ENCODE measurements around the gene NAP1L4.
A peak's percentile ranks its signal among the peaks of the same experiment; 100 is the strongest.

NAP1L4 gene

DNA sequence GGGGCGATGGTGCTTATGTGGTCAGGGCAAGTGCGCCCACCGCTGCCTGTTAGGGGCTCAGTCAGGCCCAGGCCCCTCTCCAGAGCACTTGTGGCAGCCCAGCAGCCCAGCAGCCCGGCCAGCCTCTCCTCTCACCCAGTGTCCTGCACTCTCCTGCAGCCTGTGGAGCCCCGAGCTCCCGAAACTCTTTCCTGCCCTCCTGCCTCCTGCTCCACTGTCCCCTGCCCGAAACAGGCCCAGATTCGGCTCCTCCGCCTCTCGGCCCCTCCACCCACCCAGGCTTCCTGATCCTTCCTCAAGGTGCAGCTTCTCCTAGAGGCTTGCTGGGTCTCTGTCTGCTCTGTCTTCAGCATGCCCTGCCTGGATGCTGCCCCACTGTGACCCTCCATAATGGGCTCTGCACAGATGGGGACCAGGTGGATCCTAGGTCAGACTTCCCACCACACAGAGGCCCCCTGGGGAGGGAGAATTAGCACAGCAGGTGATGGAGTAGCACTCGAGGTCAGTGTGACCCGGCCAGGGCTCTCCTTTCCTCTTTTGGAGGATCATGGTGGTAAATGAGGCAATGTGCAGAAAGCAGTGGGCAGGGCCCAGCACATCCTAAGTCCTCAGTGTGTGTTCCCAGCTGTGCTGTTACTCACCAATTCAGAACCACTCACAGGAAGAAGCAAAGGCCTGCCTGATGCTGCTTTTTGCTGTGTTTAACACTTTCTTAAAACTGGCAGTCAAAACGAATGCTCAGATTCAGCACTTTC is 18.6 kb upstream of the NAP1L4 start:
- no peak for DNase-seq (ENCODE audit: low read depth in 2 of 2)

DNA sequence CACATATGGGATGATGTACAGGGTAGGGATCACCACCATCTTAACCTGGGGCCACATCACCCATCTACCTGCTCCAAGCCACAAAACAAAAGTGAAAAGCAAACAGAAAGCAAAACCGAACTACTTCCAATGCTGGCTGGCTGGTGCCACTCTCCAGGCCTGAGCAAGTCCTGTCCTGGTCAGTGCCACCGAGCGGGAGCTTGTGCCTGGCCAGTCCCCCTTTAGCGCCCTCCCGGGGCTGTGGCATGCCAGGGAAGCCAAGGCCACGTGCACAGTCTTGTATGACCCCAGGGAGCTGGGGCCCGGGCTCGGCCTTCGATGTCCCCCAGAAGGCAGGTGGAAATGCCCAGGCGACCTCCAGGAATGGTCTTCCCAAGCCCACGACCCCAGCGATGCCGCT is 17.9 kb upstream of the NAP1L4 start:
- no peak for DNase-seq (ENCODE audit: low read depth in 2 of 2)

DNA sequence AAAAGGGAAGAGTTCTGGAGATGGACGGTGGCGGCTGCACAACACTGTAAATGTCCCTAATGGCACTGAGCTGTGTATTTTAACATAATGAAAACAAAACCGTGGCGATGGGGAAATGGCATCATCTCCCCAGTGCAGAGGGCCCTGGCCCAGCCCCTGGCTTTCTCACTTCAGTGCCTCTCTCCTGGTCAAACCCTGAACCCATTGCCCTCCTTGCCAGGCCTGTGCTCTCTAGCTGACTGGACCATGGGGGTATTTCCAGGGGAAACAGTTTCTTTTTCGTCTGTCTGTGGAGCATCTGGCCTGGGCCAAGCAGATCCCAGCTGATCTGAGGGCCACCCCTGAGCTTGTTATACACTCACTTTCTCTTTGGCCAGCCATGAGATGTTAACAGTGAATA is 17.4 kb upstream of the NAP1L4 start:
- no peak for DNase-seq (ENCODE audit: low read depth in 2 of 2)

DNA sequence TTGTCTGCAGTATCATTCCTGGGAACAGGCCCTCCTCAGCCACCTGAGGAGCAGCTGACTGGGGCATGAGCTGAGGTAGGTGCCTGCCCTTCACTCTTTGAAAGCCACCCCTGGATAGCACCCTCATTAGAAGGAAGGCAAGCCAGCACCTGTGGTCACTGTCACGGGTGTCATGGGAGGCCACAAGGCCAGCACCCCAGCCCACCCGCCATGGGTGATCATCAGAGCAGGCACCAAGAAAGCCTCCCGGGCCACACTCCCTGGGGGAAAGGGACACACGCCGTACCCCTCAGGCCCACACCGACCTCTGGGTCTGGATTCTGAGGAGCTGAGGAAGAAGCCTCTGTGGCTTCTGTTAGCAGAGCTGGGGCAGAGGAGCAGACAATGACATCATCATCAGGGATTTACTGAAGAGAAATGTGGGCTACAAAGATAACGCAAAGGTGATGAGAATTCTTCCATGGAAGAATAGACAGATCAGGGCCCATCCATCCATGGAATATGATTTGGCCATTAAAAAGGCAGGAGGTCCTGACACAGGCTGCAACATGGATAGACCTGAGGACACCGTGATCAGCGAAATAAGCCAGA is 16.7 kb upstream of the NAP1L4 start:
- no peak for DNase-seq (ENCODE audit: low read depth in 2 of 2)

DNA sequence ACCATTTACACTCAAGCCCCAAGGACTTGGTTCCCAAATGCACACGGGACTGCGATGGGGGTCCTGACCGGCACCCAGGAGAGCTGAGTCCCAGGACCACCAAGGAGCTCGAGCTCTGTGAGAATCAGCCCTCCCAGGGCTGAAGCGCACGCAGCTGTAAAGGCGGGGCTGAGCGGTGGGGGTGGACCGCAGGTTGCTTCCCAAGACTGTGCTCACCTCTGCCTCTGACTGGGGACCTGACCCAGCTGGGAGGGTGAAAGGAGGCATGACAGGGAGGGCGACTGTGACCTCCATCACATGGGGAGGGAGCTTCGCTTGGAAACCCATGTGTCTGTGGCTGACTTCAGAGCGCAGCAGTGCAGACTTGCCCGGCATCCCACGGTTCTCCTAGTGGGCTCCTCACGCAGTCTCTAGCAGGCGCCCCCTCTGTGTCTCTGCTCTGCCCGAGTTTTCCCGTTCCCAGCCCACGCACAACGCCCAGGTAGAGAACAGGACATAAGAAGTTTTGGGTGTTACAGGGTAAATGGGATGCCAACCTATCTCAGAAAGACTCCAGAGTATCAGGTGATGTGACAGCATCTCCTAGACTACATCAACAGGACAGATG is 15.4 kb upstream of the NAP1L4 start:
- DNase-seq (ENCODE audit: low read depth in 2 of 2): no peak

DNA sequence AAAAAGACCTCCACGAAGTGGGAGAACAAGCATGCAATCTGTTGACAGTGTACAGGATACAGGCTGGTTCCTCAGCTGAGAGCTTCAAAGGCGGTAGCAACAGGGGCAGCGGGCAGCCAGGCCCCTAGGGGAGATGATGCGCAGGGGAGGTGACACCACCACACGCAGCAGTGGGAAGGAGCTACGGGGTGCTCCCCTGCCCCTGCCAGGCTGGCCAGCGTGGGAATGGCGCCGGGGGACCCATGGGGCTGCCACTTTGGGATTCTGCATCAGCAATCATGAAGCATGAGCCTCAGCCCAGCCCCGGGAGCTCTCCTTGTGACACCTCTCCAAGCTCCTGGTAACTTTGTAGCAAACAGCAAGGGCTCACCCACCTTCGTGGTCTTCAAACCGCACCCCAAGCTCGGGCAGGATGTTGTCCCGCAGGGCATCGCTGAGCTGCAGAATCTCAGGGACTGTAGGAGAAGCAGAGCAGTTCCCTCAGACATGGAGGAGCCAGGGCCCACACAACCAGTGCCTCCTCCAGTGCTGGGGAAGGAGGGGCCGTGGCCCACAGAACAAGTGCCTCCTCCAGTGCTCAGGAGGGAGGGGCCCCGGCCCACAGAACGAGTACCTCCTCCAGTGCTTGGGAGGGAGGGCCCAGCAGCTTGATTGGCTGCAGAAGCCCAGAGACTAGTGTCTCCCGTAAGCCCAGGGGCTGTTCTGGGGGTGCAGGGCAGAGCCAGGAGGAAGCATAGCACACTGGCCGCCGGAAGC is 14.6 kb upstream of the NAP1L4 start:
- peak; percentile 22 to 53 for DNase-seq (ENCODE audit: low read depth in 2 of 2)

DNA sequence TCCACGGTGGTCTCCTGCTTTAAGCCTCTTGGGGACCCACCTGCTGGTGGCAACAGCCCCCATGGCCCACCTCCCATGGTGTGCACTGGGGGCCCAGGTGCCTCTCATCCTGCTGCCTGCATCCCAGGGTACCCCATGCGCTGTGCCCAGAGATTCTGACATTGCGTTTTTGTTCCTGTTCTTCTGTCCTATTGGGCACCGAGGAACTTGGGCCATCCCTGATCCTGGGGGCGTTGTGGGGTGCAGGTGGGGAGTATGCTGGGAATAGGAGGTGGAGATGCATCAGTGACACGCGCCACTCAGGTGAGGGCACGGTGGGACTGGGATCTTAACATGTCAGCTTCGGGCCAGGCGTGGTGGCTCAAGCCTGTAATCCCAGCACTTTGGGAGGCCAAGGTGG is 12.4 kb upstream of the NAP1L4 start:
- no peak for DNase-seq (ENCODE audit: low read depth in 2 of 2)

DNA sequence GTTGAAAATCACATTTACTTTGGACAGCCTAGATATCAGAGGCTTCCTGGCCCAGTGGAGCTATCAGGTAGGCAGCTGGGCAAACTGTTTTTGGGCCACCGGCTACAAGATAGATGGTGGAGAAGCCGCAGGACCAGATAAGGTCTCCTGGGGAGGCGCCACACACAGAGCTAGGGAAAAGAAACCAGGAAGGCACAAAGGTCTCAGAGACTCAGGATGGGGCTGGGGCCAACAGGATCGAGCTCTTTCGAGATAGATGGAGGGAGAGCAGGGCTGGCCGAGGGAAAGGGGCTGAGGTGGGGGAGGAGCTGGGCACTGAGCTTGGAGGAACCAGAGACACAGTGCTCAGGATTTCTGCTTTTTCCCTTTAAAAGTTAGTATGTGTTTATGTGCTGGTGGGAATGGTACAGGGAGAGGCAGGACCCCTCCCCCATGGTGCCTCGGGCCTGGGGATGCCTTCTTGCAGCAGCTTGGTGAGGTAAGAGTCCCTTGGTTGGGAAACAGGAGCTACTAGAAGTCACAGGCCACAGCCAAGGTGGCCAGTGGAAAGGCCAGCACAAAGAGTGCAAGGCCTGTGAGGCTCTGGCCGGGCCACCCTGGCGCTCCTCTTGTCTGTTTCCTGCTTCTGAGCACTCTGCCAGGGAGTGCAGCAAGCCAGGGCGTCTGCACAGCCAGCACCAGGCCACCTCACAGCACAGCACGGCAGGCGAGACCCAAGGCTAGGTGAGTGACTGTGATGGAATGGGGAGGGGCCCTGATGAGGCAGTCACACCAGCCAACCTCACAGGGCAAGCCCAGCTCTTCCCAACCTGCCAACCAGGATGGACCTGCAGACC is 11.5 kb upstream of the NAP1L4 start:
- no peak for DNase-seq (ENCODE audit: low read depth in 2 of 2)

DNA sequence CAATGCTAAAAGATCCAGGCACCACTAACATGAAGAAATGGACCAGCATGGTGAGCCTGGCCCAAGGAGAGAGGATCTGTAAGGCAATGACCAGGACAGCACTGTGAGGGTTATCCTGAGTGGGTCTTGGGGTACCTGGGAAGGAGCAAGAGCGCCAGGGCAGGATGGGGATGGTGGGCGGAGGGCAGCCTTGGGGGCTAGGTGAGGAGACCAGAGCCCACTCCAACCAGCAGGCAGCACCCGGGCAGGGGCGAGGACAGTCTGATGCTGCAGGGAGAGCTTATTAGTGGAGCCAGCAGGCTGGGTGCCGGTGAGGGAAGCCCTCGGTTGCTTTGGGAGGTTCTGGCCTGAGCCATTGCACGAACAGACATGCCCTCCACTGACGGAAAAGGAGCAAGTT is 10.7 kb upstream of the NAP1L4 start:
- DNase-seq (ENCODE audit: low read depth in 2 of 2): no peak

DNA sequence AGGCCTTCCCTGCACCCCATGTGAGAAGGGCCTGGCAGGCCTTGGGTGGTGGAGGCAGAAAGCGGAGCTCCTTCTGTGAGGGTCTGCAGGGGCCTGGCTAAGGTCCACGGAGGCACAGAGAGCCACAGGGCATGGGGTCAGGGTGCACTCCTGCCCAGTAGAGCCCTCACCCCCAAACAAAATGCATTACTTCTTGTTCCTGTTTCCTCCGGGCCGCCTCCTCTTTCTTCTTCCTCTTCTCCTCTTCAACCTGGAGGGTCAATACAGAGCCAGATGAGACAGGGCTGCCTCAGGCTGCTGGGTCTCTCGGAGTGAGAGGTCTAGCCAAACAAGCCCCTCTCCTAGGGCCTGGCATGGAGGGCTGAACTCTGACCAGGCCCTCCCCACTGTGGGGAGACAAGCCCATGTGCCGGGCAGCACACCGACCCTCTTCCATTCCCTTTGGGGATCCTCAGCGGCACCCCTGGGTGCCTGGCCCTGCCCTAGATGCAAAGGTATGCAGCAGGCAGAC is 10.3 kb upstream of the NAP1L4 start:
- no peak for DNase-seq (ENCODE audit: low read depth in 2 of 2)

DNA sequence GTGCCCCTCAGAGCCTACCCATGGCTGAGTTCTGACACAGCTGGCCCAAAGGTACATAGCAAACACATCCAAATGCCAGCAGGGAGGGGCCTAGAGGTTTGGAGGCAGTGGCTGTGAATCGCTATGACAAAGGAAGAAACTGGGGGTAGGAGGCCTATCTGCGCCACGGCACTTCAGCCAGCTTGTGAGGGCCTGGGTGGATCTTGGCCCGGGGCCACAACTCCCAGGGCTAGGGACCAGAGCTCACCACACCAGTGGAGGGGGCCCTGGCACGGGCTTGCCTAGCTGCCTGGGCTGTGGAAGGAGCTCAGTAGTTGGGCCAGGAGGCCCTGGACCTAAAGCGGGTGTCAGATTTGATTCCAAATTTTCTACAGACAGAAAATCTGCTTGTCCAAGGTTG is 9.4 kb upstream of the NAP1L4 start:
- no peak for DNase-seq (ENCODE audit: low read depth in 2 of 2)

DNA sequence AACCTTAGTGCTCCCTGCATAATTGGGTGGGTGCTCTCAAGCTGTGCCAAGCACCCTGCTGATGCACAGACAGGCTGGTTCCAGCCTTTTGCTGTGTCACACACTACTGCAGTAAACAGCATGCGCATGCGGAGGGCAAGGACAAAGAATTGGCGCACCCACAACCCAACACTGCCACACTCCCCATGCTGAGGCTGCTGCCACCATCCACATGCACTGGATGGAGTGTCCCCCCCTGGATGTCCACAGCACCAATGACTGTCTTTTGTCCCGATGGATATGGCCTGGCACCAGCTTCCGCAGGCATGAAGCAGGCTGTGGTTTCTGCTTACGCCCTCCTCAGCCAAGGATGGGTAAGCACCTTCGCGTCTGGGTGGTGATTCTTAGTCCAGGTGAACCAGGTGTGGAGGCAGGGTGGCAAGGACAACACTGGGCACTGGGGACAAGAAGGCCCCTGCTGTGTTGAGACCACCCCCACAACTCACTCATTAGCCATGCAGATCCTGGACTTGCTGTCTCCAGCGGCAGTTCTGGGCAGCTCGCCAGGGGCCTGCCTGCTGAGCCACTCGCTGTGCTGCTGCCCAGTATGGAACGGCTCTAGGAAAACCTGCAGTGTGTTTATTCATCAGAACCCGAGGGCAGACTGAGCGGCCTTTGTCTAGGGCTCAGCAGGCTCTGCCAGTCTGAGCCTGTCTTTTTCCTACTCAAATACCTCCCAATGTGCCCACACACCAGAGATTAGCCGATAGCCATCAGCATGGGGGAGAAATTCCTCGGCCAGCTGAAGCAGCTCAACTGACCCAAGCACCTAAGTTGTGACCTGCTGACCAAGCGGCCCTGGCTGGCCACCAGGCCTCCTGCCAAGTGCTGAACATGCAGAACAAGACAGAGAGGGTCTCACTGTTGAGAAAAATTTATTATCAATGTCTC is 8.2 kb upstream of the NAP1L4 start:
- DNase-seq (ENCODE audit: low read depth in 2 of 2): no peak

DNA sequence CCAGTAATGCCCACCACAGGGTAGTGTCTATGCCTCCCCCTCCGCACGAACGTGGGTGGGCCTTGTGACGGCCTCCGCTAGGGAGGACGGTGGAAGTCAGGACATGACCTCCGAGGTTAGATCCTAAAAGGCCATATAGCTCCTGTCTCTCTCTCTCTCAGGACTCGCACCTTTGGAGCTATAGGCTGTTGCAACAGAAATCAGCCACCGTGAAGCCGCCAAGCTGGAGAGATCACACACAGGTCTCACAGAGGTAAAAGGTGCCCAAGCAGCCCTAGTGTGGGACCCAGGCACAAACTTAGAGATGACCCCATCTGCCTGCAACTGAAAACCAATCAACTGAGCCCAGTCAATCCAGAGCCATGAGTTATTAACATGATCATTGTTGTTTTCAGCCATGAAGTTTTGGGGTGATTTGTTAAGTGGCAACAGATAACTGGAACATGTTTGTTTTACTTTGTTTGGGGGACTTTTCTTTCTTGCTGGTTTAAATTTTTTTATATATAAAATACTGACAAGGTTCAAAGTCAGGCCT is 7.4 kb upstream of the NAP1L4 start:
- no peak for DNase-seq (ENCODE audit: low read depth in 2 of 2)

DNA sequence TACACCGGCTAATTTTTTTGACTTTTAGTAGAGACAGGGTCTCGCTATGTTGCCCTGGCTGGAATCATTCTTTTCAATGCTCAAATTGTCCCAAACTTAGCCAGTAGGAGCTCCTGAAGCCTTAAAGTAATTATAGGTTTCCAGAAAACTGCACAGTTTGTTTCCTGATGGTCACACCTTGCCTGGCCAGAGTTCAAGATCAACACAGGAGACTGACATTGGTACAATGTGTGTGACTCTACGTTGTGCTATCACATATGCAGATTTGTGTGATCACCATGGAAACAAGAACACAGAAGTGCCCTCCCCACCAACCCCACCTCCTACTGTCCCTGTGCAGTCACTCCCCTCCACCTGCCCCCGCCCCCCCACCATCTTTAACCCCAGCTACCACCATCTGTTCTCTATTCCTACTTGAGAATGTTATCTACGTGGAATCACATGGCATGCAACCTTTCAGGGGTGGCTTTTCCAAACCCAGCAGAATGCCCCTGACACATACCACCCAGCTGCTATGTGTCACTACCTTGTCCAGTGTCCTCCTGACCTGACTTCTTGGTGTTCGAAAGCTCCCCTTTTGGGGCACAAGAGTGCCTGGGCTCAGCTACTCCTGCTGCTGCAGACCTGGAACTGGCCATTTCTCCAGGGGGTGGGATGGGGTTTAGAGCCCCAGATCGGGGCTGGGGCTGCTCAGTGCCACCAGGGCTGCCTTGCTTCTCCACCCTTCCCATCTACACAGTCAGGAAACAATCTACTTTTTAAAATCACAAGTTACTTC is 6.1 kb upstream of the NAP1L4 start:
- DNase-seq (ENCODE audit: low read depth in 2 of 2): no peak

DNA sequence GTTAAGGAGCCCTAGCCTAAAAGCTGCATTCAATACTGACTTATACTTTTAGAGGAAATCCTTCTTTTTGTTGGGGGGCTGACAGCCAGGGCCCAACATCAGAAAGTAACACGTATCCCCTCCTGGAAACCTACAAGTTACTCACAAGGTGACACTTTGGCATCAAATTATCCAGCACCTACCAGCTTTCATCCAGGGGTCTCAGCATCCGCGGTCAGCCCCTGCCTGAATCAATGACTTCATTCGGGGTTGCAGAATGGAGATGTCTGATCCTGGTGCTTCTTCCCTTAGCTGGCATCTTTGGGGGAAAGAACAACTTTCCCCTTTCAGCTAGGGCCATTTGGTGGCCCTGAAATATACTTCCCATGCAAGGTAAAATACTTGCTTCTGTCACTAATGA is 5.3 kb upstream of the NAP1L4 start:
- no peak for DNase-seq (ENCODE audit: low read depth in 2 of 2)

DNA sequence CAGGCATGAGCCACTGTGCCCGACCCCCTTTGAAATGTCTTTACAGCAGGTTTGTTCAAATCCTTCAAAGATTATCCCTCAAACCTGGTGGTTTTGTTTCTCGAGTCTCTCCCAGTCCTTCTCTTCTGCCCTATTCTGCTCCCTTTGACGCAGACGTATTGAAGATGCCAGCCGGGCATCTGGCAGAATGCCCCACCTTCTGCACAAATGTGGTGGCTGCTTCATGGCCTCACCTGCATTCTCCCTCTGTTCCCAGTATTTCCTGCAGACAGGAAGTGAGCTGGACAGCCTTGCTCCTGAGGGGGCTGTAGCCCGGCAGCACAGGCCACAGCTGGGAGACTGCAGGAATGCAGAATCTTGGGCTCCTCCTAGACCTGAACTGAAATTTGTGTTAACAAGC is 4.8 kb upstream of the NAP1L4 start:
- DNase-seq (ENCODE audit: low read depth in 2 of 2): no peak

DNA sequence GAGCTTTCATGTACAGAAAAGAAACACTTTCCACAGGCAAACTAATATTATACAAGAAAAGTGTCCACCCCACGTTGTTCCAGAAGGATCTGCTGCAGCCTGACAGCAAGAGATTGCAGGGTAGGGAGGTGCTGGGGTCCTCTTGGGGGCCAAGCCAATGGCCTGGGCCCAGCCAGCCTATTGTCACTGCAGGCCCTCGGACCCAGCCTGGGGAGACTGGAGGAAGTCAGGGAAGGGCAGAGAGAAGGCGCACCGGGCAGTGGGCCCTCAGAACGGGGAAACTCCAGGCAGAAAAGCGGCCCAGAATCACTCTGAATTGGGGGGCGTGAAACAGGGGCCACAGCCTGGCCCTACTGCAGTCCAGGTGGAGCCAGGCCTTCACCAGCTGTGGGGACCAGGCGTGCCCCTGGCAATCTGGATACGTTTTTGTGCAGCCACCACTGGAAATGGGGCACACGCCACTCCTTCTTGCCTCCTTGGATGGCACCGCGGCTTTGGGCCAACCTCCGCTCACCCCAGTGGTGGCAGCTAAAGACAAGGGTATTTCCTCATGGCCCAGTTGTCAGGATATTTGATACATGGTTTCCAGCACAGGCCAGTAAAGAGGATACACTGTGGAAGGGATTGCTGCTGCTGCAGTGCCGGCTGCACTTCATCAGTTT is 3.9 kb upstream of the NAP1L4 start:
- no peak for DNase-seq (ENCODE audit: low read depth in 2 of 2)

DNA sequence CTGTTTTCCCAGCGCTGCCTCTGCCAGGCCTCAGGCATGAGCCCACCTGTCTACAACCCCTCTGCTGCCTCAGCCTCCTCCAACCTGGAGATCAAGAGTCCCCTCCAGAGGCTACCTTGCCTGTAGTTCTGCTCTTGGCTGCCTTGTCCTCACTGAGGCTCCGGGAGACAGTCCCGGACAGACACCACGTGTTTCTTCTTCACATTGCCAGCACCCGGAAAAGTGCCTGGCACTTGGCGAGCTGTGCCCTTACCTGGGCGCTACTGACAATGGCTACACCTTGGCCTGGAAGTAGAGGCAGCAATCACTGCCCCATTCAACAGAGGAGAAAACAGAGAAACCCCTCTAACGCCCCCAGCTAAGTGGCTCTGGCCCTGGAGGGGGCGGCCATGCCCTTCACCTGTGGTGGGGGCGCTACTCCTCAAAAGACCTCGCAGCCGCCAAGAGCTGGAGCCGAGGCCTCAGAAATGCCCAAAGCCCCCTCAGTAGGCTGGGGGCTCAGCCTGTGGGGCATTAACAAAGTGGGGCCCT is 3.0 kb upstream of the NAP1L4 start:
- no peak for DNase-seq (ENCODE audit: low read depth in 2 of 2)

DNA sequence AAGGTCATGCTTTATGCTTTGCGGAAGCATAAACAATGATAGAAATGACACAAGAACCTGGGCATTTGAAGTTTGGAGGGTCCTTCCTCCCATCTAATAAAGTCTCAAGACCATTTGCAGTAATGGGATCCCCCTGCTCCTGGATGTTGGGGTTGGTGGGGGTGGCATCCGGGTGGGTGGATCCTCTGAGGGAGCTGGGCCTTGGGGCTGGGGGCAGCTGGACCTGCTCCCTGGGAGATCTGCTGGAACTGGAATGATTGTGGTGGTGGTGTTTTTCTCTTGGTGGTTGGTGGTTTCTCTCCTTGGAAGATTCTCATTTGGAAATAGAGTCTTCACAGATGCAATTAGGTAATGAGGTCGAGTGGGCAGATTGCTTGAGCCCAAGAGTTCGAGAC is 2.2 kb upstream of the NAP1L4 start:
- DNase-seq (ENCODE audit: low read depth in 2 of 2): no peak

Measured in stimulated activated CD8-positive, alpha-beta memory T cell treated with anti-CD3 and anti-CD28 coated beads, Interleukin-2, amount 100 ng/mL, for 1 hour (primary cell).